GM18951 (cell line): ENCODE results near the gene SLC37A3.
"Not testable (repeated sequence)": the region's sequence is repeated elsewhere in the genome, so short reads cannot be mapped to it uniquely, and the experiment has no call there.

Experiments used
- POLR2A ChIP-seq: IDR thresholded peaks from 4 replicates; pipeline ENCODE4 v1.6.1; 2011; ENCODE audit warnings: mild to moderate bottlenecking; ENCODE audit not compliant: insufficient read length, insufficient read depth; ENCODE audit errors: extremely low read depth
- in situ Hi-C: fragments of 300-500 bp; cut with MboI; formaldehyde crosslinking; loops from one replicate; pipeline ENCODE4 v1.12.0; 2022; ENCODE audit warnings: low sequenced_read_pairs, mixed read lengths, inconsistent platforms; ENCODE audit not compliant: unreplicated experiment

The SLC37A3 gene

GRCh38 chr7:140417456-140418155 lies 19.3 kb upstream of the SLC37A3 start:
- in situ Hi-C loops: no loop called here
- TF ChIP-seq POLR2A: no peak

- TF ChIP-seq POLR2A: no peak
- in situ Hi-C loops: no loop called here
Measured at GRCh38 chr7:140416560-140416959, 18.2 kb upstream of the SLC37A3 start.

DNA sequence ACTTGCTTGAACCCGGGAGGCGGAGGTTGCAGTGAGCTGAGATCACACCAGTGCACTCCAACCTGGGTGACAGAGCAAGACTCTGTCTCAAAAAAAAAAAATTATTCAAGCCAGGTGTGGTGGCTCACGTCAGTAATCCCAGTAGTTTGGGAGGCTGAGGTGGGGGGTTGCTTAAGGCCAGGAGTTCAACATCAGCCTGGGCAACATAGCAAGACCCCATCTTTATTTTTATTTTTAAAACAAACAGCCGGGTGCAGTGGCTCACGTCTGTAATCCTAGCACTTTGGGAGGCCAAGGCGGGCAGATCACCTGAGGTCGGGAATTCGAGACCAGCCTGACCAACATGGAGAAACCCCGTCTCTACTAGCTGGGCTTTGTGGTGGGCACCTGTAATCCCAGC lies 17.5 kb upstream of the SLC37A3 start:
- in situ Hi-C loops: not testable (repeated sequence)

GRCh38 chr7:140415361-140415760 lies 17.0 kb upstream of the SLC37A3 start:
- in situ Hi-C loops: no loop called here
- TF ChIP-seq POLR2A: no peak

GRCh38 chr7:140404565-140405065 lies 6.3 kb upstream of the SLC37A3 start:
- TF ChIP-seq POLR2A: no peak
- in situ Hi-C loops: no loop called here

- in situ Hi-C loops: no loop called here
- TF ChIP-seq POLR2A: no peak
Measured at GRCh38 chr7:140403878-140404564, 5.7 kb upstream of the SLC37A3 start, which contains the start of gene RAB19. RAB19 (plus strand) TSS chr7:140404058; CDS start chr7:140407647, 3,589 bp downstream.

GRCh38 chr7:140402178-140402835 lies 4.0 kb upstream of the SLC37A3 start:
- TF ChIP-seq POLR2A: no peak
- in situ Hi-C loops: no loop called here

DNA sequence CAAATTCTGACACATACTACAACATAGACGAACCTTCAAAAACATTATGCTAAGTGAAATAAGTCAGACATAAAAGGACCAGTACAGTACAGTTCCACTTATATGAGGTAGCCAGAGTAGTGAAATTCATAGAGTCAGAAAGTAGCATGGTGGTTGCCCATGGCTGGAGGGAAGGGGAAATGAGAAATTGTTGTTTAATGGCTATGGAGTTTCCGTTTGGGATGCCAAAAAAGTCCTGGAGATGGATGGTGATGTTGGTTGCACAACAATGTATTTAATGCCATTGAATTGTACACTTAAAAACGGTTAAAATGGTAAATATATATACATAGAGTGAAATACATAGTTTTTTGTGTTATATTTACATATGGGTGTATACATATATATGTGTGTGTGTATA lies 2.1 kb upstream of the SLC37A3 start:
- in situ Hi-C loops: no loop called here
- no peak for TF ChIP-seq POLR2A

DNA sequence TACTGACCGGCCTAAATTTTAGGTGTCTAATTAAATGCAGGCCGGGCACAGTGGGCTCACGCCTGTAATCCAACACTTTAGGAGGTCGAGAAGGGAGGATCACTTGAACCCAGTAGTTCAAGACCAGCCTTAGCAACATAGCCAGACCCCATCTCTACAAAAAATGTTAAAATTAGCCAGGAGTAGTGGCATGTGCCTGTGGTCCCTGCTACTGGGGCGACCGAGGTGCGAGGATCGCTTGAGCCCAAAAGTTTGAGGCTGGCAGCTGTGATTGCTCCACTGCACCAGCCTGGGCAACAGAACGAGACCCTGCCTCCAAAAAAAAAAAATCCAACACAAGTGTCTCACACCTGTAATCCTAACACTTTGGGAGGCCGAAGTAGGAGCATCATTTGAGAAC lies 491 bp upstream of the SLC37A3 start:
- in situ Hi-C loops: no loop called here
- TF ChIP-seq POLR2A: no peak

DNA sequence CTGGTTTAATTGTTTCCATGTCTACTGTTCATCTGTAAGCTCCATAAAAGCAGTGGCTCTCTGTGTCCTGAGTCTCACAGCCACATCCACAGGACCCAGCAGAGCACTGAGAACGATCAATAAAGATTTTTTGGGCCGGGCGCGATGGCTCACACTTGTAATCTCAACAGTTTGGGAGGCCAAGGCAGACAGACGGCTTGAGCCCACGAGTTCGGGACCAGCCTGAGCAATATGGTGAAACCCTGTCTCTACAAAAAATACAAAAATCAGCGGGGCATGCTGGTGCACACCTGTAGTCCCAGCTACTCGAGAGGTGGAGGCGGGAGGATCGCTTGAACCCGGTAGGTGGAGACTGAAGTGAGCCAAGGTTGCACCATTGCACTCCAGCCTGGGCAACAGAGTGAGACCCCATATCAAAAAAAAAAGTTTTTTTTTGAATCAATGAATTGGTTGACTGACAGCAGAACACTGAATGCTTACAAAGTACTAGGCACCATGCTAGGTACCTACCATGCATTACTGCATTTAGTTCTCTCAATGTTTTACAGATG lies 4.5 kb downstream of the SLC37A3 start:
- no peak for TF ChIP-seq POLR2A
- in situ Hi-C loops: no loop called here

GRCh38 chr7:140391634-140392033 lies 6.7 kb downstream of the SLC37A3 start:
- TF ChIP-seq POLR2A: no peak
- in situ Hi-C loops: no loop called here

- in situ Hi-C loops: no loop called here
- no peak for TF ChIP-seq POLR2A
Measured at GRCh38 chr7:140390466-140391190, 7.7 kb downstream of the SLC37A3 start.

GRCh38 chr7:140390034-140390433 lies 8.3 kb downstream of the SLC37A3 start:
- TF ChIP-seq POLR2A: no peak
- in situ Hi-C loops: no loop called here
